ENCODE measurements around the gene STAMBPL1.

STAMBPL1 gene

GRCh38 chr10:88895250-88895649 lies 15.2 kb downstream of the STAMBPL1 start:
- H4K20me1 ChIP-seq (ENCODE audit: control insufficient read depth, insufficient read depth, low read depth, low read length): no peaks in the 10 kb centered on the region
- peaks cover 29% of the 10 kb centered on the region for H3K79me2 ChIP-seq (ENCODE audit: control insufficient read depth, low read length)

GRCh38 chr10:88896372-88896993 lies 16.4 kb downstream of the STAMBPL1 start:
- TF ChIP-seq CTCF (IDR thresholded peaks at IDR 0.05; ENCODE audit: low read depth, low read length, poor library complexity, severe bottlenecking): no peak
- no peak for TF ChIP-seq EZH2phosphoT487 (IDR thresholded peaks at IDR 0.05; ENCODE audit: borderline replicate concordance, low read length)
- Histone ChIP-seq H3F3A (ENCODE audit: control insufficient read depth, insufficient read depth) (peaks cover 4% of the 10 kb centered on the region), H3K36me3 (ENCODE audit: control insufficient read depth, low read length) (peaks cover 12% of the 10 kb centered on the region), H3K9me2 (replicated peaks; ENCODE audit: control insufficient read depth, low read length) (no peaks in the 10 kb centered on the region), H3K79me2 (ENCODE audit: control insufficient read depth, low read length) (peaks cover 21% of the 10 kb centered on the region), H3K27ac (ENCODE audit: low read depth, low read length) (no peak overlapping the region), H3K4me1 (ENCODE audit: control insufficient read depth, low read length) (peaks cover 34% of the 10 kb centered on the region), H3K4me2 (ENCODE audit: low read length) (no peak overlapping the region), H3K9me3 (ENCODE audit: control insufficient read depth, insufficient read depth, low read length) (no peaks in the 10 kb centered on the region), H3K4me3 (ENCODE audit: low read length) (no peak overlapping the region), H3K27me3 (ENCODE audit: control insufficient read depth, low read length) (no peaks in the 10 kb centered on the region), H4K20me1 (ENCODE audit: control insufficient read depth, insufficient read depth, low read depth, low read length) (no peaks in the 10 kb centered on the region)

More at GRCh38 chr10:88895250-88895649, 15.2 kb downstream of the STAMBPL1 start:
- Histone ChIP-seq H3K9me3 (ENCODE audit: control insufficient read depth, insufficient read depth, low read length) (no peaks in the 10 kb centered on the region), H3K4me2 (ENCODE audit: low read length) (no peak overlapping the region), H3K27ac (ENCODE audit: low read depth, low read length) (no peak overlapping the region), H3K27me3 (ENCODE audit: control insufficient read depth, low read length) (no peaks in the 10 kb centered on the region), H3K9me2 (replicated peaks; ENCODE audit: control insufficient read depth, low read length) (no peaks in the 10 kb centered on the region), H3K4me3 (ENCODE audit: low read length) (no peak overlapping the region), H3F3A (ENCODE audit: control insufficient read depth, insufficient read depth) (no peaks in the 10 kb centered on the region), H3K4me1 (ENCODE audit: control insufficient read depth, low read length) (peaks cover 35% of the 10 kb centered on the region), H3K36me3 (ENCODE audit: control insufficient read depth, low read length) (0 out of 2 replicates have a peak, but pooled peaks cover 6% of the 10 kb centered on the region)
- TF ChIP-seq EZH2phosphoT487 (IDR thresholded peaks at IDR 0.05; ENCODE audit: borderline replicate concordance, low read length): no peak
- no peak for TF ChIP-seq CTCF (IDR thresholded peaks at IDR 0.05; ENCODE audit: low read depth, low read length, poor library complexity, severe bottlenecking)

- no peaks in the 10 kb centered on the region for H4K20me1 ChIP-seq (ENCODE audit: control insufficient read depth, insufficient read depth, low read depth, low read length)
- H3K27me3 ChIP-seq (ENCODE audit: control insufficient read depth, low read length): no peaks in the 10 kb centered on the region
- H3K4me3 ChIP-seq (ENCODE audit: low read length): no peak overlapping the region
- no peak overlapping the region for H3K4me2 ChIP-seq (ENCODE audit: low read length)
- no peaks in the 10 kb centered on the region for H3K9me3 ChIP-seq (ENCODE audit: control insufficient read depth, insufficient read depth, low read length)
- peaks cover 18% of the 10 kb centered on the region for H3K79me2 ChIP-seq (ENCODE audit: control insufficient read depth, low read length)
- peaks cover 37% of the 10 kb centered on the region for H3K4me1 ChIP-seq (ENCODE audit: control insufficient read depth, low read length)
- no peak overlapping the region for H3K27ac ChIP-seq (ENCODE audit: low read depth, low read length)
- no peaks in the 10 kb centered on the region for H3K9me2 ChIP-seq (replicated peaks; ENCODE audit: control insufficient read depth, low read length)
- peaks cover 19% of the 10 kb centered on the region for H3K36me3 ChIP-seq (ENCODE audit: control insufficient read depth, low read length)
- peaks cover 5% of the 10 kb centered on the region for H3F3A ChIP-seq (ENCODE audit: control insufficient read depth, insufficient read depth)
- TF ChIP-seq CTCF (IDR thresholded peaks at IDR 0.05; ENCODE audit: low read depth, low read length, poor library complexity, severe bottlenecking) (no peak), EZH2phosphoT487 (IDR thresholded peaks at IDR 0.05; ENCODE audit: borderline replicate concordance, low read length) (no peak)
Measured at GRCh38 chr10:88896994-88897853, 17.2 kb downstream of the STAMBPL1 start.
